Neutrophil (primary cell): Measurements from ENCODE around the gene CPT1B.

Experiments used
- H3K27ac ChIP-seq: fragments of 200-600 bp; sonication (generic); 2 replicates; pipeline ENCODE4 v1.5.1; 2016; ENCODE audit warnings: mild to moderate bottlenecking, moderate library complexity
- H3K27me3 ChIP-seq: fragments of 200-600 bp; sonication (generic); 2 replicates; pipeline ENCODE4 v1.6.0; 2016; ENCODE audit warnings: mild to moderate bottlenecking
- H3K36me3 ChIP-seq: fragments of 200-600 bp; sonication (generic); 2 replicates; pipeline ENCODE4 v1.5.1; 2017
- H3K4me1 ChIP-seq, 2 experiments: fragments of 200-600 bp in 1 of 2; sonication (generic) in 1 of 2; 1 replicate in 1 of 2; 2 replicates in 1 of 2; pipeline versions ENCODE4 v1.5.1 to v1.6.1; 2013 to 2016; ENCODE audit warnings: low read depth in 1 of 2, low read length in 1 of 2, mild to moderate bottlenecking in 1 of 2, moderate library complexity in 1 of 2; ENCODE audit not compliant: control insufficient read depth in 1 of 2, insufficient read depth in 1 of 2
- H3K4me3 ChIP-seq, 2 experiments: fragments of 200-600 bp in 1 of 2; sonication (generic) in 1 of 2; 1 replicate in 1 of 2; 2 replicates in 1 of 2; pipeline ENCODE4 v1.5.1; 2013 to 2016; ENCODE audit warnings: low read depth in 1 of 2, low read length in 1 of 2, mild to moderate bottlenecking in 1 of 2, moderate library complexity in 1 of 2
- H3K9me3 ChIP-seq: fragments of 200-600 bp; sonication (generic); 2 replicates; pipeline ENCODE4 v1.5.1; 2016
- TF ChIP-seq, protein P1 (sequence below): fragments of 200-600 bp; sonication (generic); IDR thresholded peaks from 2 replicates; pipeline ENCODE4 v1.5.1; 2016; ENCODE audit warnings: antibody characterized with exemption

Gene CPT1B

DNA sequence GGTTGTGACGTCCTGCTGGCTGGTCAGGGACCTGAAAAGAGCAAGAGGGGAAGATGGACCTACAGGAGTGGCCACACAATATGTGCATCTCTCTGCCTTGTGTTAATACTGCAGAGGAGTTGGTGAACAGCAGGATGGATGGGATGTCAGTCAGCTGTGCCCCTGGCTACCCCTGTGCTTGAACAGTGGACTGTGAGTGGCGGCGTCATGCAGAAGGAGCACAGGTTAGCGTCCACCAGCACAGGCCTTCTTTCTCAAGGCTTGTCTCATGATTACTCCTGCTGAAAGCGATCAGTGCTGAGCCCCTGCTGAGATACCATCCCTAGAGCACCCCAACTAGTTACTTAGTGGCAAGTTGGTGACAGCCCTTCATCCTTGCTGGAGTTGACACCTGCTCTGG lies 8.2 kb upstream of the CPT1B start:
- no peak overlapping the region for H3K27ac ChIP-seq
- H3K9me3 ChIP-seq: no peaks in the 10 kb centered on the region
- TF ChIP-seq, protein P1, sequence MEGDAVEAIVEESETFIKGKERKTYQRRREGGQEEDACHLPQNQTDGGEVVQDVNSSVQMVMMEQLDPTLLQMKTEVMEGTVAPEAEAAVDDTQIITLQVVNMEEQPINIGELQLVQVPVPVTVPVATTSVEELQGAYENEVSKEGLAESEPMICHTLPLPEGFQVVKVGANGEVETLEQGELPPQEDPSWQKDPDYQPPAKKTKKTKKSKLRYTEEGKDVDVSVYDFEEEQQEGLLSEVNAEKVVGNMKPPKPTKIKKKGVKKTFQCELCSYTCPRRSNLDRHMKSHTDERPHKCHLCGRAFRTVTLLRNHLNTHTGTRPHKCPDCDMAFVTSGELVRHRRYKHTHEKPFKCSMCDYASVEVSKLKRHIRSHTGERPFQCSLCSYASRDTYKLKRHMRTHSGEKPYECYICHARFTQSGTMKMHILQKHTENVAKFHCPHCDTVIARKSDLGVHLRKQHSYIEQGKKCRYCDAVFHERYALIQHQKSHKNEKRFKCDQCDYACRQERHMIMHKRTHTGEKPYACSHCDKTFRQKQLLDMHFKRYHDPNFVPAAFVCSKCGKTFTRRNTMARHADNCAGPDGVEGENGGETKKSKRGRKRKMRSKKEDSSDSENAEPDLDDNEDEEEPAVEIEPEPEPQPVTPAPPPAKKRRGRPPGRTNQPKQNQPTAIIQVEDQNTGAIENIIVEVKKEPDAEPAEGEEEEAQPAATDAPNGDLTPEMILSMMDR: no peak
- no peaks in the 10 kb centered on the region for H3K27me3 ChIP-seq
- no peak overlapping the region for H3K4me3 ChIP-seq
- H3K36me3 ChIP-seq: no peaks in the 10 kb centered on the region
- peaks cover 15 to 16% of the 10 kb centered on the region in 2 experiments for H3K4me1 ChIP-seq

DNA sequence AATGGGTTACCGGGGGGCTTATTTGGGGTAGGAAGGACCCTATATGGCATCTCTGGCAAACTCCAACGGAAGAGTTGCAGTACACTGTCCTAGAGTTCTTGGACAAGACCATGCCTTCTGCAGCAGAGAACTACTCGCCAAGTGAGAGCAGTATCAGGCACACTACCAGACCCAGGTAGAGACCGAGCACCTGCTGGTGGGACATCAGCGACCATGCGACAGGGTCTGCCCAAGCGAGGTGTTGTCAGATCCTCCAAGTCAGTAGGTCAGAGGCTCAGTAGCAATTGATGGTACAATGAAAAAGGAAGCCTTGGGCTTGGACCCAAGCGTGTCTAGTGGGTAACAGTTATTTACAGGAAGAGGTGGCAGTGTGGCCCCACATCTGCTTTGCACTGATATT lies 7.6 kb upstream of the CPT1B start:
- no peak overlapping the region for H3K27ac ChIP-seq
- peaks cover 5% of the 10 kb centered on the region for H3K36me3 ChIP-seq
- no peaks in the 10 kb centered on the region for H3K9me3 ChIP-seq
- H3K4me1 ChIP-seq: peaks cover 19% of the 10 kb centered on the region in 2 experiments
- H3K27me3 ChIP-seq: no peaks in the 10 kb centered on the region
- no peak overlapping the region for H3K4me3 ChIP-seq
- TF ChIP-seq, protein P1: no peak

DNA sequence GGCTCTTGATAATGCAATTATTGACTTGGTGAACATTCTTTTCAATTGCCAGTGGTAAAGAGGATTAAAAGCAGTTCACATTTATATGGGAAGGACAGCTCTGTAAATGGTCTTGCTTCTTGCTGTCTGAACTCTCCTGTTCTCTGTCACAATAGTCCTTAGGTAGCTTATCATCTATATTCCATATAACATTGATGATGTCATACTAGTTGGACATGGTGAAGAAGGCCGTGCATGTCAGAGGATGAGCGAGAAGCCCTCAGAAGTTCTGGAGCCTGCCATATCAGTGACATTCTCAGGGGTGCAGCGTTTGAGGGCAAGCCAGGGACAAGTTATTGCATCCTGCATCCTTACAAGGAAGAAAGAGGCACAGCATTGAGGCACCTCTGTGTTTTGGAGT lies 7.0 kb upstream of the CPT1B start:
- Histone ChIP-seq H3K9me3 (no peaks in the 10 kb centered on the region), H3K36me3 (peaks cover 9% of the 10 kb centered on the region), H3K27ac (no peak overlapping the region), H3K27me3 (no peaks in the 10 kb centered on the region), H3K4me1 (peaks cover 19% of the 10 kb centered on the region in 2 experiments), H3K4me3 (no peak overlapping the region)
- TF ChIP-seq, protein P1: no peak

- H3K27me3 ChIP-seq: no peaks in the 10 kb centered on the region
- H3K36me3 ChIP-seq: peaks cover 18% of the 10 kb centered on the region
- H3K4me3 ChIP-seq: no peak overlapping the region
- no peak overlapping the region for H3K27ac ChIP-seq
- TF ChIP-seq, protein P1: no peak
- no peaks in the 10 kb centered on the region for H3K9me3 ChIP-seq
- peaks cover 19% of the 10 kb centered on the region in 2 experiments for H3K4me1 ChIP-seq
Observed at GRCh38 chr22:50584106-50585096, 6.2 kb upstream of the CPT1B start.

GRCh38 chr22:50583294-50583861 lies 5.2 kb upstream of the CPT1B start:
- peak overlapping the region; percentile 94 to 99 for H3K4me3 ChIP-seq
- H3K4me1 ChIP-seq: peaks cover 19% of the 10 kb centered on the region in 2 experiments
- H3K27ac ChIP-seq: peak overlapping the region; percentile 98
- H3K9me3 ChIP-seq: no peaks in the 10 kb centered on the region
- peaks cover 4% of the 10 kb centered on the region for H3K27me3 ChIP-seq
- peaks cover 28% of the 10 kb centered on the region for H3K36me3 ChIP-seq
- TF ChIP-seq, protein P1: no peak
